Endometrium (tissue), 2 donors: ENCODE data around the gene MRPS31.
"Not testable (repeated sequence)": the region's sequence is repeated elsewhere in the genome, so short reads cannot be mapped to it uniquely, and the experiment has no call there.

Source experiments
- FAIRE-seq: peaks from 2 replicates; lab custom pipeline; 2012; peaks lifted over from hg19 to GRCh38; lab: Jason Lieb, UNC
- donor health status: control.
- donor health status: control.

The MRPS31 gene

GRCh38 chr13:40789275-40790153 is 18.5 kb upstream of the MRPS31 start, which contains the start of gene SLC25A15:
SLC25A15 (plus strand) TSS chr13:40789611; CDS start chr13:40793227, 3,616 bp downstream.
- no peak for FAIRE-seq

DNA sequence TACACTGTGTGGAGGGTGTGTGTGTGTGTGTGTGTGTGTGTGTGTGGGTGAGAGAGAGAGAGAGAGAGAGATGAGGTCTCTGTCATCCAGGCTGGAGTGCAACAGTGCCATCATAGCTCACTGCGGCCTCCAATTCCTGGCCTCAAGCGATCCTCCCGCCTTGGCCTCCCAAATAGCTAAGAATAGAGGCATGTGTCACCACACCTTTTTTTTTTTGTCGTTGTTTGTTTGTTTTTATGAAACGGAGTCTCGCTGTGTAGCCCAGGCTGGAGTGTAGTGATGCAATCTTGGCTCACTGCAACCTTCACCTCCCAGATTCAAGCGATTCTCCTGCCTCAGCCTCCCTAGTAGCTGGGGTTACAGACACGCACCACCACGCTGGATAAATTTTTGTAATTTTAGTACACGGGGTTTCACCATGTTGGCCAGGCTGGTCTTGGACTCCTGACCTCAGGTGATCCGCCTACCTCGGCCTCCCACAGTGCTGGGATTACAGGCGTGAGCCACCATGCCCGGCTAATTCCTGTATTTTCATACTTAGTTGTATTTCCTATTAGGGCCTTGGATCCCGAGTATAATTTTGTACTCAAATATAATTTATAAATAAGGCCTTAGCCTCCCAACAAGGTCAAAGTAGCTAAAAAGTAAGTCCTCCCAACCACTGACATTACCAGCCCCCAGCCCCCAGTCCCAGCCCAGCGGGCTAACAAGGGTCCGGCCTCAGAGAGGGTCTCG is 17.7 kb upstream of the MRPS31 start:
- FAIRE-seq = not testable (repeated sequence)

GRCh38 chr13:40787062-40787461 is 16.1 kb upstream of the MRPS31 start:
- FAIRE-seq = no peak

DNA sequence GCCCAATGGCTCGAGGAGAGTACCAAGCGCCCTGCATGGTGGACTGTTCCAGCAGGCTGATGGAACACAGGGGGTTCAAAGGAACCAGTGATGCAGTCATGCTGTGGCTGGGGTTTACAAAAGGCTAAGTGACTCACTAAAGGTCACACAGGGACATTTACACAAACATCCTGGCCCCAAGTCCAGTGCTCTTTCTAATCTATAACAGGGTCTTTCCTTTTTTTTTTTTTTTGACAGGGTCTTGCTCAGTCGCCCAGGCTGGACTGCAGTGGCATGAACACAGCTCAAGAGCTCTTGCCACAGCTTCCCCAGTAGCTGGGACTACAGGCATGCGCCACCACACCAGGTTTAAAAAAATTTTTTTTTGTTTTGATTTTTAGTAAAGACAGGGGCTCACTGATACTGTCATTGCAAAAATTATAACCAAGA is 15.6 kb upstream of the MRPS31 start:
- FAIRE-seq = no peak

DNA sequence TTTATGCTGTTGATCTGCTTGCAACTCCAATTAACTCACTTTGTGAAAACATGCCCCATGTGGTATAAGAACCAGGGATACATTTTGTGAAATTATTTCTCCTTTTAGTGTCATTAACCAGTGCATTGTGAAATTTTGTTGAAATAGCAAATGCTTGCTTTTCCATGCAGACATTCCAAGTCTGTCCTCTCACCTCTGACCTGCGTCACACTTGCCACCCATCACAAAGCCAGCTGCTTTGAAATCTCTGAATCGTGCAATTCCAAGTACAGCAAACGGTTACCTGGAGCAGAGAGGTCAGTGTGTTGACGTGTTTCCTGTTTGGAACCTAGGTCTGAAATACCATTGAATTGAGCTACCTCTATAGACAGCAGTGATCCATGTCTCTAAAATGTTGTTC is 13.6 kb upstream of the MRPS31 start:
- FAIRE-seq = no peak

DNA sequence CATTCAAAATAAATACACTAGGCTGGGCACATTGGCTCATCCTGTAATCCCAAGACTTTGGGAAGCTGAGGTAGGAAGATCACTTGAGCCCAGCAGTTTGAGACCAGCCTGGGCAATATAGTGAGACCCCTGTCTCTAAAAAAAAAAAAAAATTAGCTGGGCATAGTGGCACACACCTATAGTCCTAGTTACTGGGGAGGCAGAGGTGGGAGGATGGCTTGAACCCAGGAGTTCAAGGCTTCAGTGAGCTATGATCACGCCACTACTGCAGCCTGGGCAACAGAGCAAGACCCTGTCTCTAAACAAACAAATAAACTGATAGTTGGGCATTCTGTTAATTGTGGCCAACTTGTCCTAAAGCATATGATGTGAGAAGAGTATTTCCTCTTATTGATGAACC is 12.0 kb upstream of the MRPS31 start:
- not testable (repeated sequence) for FAIRE-seq

DNA sequence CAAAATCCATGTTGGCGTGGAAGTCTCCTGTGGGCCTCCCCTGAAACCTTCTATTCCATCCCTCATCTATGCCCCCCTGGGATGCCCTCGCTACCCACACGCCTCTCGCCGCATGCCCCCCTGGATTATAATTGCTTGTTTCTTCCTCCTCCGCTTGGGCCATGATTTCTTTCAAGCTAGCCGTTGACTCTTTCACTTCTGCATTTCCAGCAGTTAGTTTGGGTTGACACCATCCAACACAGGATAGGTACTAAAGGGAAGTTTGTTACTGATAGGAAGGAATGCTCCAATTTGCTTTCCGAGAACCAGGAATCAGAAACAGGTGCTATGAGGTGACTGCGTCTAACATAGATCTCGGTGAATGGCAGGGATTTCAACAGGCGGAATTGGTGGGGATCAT is 10.7 kb upstream of the MRPS31 start:
- no peak for FAIRE-seq

GRCh38 chr13:40780822-40781401 is 9.9 kb upstream of the MRPS31 start:
- FAIRE-seq = no peak

DNA sequence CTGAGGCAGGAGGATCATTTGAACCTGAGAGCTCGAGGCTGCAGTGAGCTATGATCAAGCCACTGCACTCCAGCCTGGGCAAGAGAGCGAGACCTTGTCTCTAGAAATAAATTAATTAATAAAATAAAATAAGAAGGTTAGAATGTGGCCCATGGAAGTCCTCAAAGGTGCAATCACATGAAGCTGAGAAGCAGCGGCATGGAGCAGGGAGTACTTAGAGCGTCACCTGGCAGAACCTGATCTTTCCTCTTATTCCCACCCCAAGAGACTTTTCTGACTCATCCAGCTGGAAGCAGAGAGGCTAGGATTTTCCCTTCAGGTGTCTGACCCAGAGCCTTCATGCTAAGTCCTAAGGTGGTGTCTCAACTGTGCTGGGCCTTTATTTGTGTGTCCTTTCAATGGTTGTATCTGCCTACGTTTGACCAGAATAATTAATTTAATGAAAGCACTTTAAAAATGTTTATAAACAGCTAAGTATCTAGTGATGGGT is 8.9 kb upstream of the MRPS31 start:
- FAIRE-seq = no peak

GRCh38 chr13:40779049-40779448 is 8.1 kb upstream of the MRPS31 start:
- FAIRE-seq = no peak

DNA sequence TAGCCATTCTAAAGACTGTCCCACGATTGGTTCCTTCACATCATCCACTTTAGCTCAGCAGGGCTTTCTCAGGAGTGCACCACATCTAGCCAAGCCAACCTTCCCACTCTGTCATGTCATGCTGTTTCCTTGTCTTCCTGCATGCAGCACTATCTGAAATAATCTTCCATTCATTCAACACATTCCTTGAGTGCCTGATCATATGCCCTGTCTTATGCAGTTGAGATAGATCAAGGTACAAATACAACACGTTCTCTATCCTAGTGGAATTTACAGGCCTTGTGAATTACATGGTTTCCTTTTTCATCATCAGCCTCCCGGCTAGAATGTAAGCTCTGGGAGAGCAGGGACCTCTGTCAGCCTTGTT is 6.8 kb upstream of the MRPS31 start:
- no peak for FAIRE-seq

DNA sequence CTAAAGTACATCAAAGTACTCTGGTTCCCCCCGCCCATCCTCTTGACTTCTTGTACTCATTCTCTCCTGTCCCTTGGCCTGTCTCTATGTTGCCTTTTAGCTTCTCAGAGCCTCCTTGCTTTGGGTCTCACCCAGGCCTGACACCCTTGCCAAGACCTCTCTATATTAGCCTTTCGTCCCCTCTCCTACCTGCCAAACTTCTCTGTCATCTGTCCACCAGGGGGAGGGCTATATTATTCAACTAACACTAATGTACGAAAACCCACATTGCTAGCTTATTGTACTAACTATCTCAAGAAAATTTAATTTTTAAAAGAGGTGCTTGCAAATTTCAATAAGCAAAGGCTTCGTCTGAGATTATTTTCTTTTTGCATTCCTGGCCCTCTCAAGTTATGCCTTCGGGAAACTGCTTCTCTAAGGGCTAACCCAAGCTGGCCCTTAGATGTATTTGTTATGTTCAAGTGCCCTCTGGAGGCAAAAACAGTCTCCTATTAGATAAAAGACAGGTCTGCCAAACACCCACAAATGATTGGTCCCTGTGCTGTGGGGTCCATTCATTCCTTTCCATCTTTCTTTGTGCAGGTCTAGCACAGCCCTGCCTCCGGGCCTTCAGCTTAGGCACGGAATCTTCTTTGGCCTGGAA is 6.3 kb upstream of the MRPS31 start:
- no peak for FAIRE-seq

GRCh38 chr13:40776681-40777165 is 5.7 kb upstream of the MRPS31 start:
- no peak for FAIRE-seq

- FAIRE-seq = no peak
Measured at GRCh38 chr13:40776232-40776631, 5.2 kb upstream of the MRPS31 start.

- no peak for FAIRE-seq
Measured at GRCh38 chr13:40774672-40775071, 3.7 kb upstream of the MRPS31 start.

DNA sequence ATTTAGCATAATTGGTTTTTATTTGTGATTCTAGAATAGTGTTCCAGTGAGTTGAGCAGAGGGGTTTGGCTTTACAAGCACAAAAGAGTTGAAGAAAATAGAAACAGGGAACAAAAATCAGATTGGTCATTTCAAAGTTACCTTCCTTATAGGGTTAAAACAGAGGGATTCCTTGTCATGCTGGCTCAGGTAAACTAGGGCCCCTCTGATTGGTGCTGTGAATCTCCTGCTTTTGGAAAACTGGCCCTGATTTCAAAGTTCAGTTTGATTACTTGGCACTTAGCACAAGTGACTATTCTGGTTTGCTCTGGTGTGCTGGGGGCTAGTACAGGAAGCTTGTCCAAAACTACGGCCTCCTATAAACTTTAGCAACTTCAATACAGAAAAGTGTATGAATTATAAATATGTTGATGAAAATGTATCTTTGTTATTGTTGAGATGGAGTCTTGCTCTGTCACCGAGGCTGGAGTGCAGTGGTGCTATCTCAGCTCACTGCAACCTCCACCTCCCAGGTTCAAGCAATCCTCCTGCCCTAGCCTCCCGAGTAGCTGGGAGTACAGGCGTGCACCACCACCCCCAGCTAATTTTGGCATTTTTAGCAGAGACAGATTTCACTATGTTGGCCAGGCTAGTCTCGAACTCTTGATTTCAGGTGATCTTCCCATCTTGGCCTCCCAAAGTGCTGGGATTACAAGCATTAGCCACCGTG is 1.9 kb upstream of the MRPS31 start:
- no peak for FAIRE-seq

DNA sequence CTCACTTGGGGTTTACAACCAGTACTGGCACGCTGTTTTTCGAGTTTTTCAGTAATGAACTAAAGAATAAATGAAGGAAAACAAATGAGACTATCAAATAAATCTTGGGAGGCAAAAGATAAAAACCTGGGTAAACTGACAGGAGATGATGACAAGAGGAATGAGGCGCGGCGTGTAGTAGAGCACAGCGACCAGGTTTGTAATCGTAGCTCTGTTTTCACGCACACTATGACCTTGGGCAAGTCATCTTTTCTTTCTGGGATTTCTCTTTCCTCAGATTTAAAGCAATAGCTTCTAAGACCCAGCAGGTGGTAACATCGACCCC is 419 bp downstream of the MRPS31 start:
- FAIRE-seq = no peak

DNA sequence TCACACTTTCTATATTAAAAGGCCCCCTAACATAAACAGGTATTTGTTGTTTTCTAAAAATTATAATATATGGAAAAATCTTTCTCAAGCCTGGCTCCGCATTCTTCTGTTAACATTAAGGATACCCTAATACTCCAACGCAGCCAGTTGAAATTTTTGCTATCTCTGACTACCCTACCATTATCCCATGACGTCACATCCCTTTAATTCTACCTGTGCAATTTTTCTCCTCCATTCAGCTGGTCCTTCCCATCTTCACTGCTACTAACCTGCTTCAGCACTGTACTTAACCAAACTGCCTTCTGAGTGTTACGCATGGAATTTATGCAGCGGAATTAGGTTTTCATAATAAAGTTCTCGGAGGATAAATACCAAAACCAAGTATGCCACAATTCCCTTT is 1.0 kb downstream of the MRPS31 start:
- FAIRE-seq = no peak

- no peak for FAIRE-seq
Measured at GRCh38 chr13:40765602-40766001, 5.4 kb downstream of the MRPS31 start.

- no peak for FAIRE-seq
Measured at GRCh38 chr13:40764587-40765403, 6.2 kb downstream of the MRPS31 start.

DNA sequence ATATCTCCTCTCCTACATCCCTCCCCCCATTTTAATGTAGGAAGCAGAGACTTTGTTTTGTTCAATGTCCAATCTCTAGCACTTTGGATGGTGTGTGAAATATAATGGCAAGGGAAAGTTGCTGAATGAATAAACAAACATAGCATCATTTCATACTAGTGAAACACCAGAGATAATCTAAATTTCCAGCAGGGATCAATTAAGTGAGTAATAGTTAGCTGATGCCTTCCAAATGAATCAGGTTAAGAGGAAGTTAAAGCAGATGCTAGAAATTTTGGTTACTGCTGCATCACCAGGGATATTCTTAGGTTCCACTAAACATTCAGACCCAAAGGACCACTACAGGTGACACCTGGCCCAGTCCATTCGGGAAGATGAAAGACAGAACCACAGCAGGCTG is 8.1 kb downstream of the MRPS31 start:
- no peak for FAIRE-seq
